Measurements from ENCODE around the gene IRX4. TPM values are rescaled to one million over a fixed set of nuclear protein-coding genes. Genes with fewer than 3 reads are reported as not detected.

IRX4 gene
- total RNA-seq, 1 donor = not detected

DNA sequence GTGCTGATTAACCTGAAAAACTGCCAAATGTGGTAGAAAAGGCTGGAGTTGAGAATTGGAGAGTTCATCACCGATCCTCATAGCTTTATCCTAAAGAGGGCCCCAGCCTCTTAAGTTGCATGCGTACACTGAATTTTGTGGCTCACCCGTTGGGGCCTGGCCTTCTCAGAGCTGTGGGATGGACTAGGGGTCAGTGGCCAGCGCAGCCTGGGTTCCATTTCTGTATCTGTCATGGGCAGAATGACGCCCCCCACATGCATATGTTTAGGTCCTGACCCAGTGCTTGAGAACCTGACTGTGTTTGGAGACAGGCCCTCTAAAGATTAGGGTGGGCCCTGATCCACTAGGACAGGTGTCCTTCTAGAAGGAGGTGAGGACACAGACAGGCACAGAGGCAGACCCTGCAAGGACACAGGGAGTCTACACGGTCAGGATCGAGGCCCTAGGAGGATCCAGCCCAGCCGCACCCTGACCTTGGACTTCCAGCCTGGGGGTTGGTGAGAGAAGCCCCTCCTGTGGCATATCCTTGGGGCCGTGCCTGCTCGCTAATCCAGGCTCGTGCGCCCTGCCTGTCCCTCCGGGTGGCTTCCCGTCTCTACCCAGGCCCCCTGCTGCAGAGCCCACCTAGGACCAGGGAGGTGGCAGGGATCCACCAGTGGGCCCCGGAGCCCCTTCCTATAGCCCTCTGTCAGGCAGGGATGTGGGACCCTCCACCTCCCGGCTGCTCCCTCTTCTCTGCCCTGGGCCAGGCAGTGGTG lies 49.3 kb downstream of the IRX4 start:
- no peak for DNase-seq (ENCODE audit: low read depth)
- TF ChIP-seq, protein P1, sequence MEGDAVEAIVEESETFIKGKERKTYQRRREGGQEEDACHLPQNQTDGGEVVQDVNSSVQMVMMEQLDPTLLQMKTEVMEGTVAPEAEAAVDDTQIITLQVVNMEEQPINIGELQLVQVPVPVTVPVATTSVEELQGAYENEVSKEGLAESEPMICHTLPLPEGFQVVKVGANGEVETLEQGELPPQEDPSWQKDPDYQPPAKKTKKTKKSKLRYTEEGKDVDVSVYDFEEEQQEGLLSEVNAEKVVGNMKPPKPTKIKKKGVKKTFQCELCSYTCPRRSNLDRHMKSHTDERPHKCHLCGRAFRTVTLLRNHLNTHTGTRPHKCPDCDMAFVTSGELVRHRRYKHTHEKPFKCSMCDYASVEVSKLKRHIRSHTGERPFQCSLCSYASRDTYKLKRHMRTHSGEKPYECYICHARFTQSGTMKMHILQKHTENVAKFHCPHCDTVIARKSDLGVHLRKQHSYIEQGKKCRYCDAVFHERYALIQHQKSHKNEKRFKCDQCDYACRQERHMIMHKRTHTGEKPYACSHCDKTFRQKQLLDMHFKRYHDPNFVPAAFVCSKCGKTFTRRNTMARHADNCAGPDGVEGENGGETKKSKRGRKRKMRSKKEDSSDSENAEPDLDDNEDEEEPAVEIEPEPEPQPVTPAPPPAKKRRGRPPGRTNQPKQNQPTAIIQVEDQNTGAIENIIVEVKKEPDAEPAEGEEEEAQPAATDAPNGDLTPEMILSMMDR (IDR thresholded peaks at IDR 0.05; ENCODE audit: insufficient read depth, low read length) = no peak
- no peak overlapping the region for H3K4me3 ChIP-seq (ENCODE audit: low read depth, low read length)

GRCh38 chr5:1832511-1833250 lies 50.0 kb downstream of the IRX4 start:
- TF ChIP-seq, protein P1 (IDR thresholded peaks at IDR 0.05; ENCODE audit: insufficient read depth, low read length) = no peak
- no peak for DNase-seq (ENCODE audit: low read depth)
- no peak overlapping the region for H3K4me3 ChIP-seq (ENCODE audit: low read depth, low read length)

DNA sequence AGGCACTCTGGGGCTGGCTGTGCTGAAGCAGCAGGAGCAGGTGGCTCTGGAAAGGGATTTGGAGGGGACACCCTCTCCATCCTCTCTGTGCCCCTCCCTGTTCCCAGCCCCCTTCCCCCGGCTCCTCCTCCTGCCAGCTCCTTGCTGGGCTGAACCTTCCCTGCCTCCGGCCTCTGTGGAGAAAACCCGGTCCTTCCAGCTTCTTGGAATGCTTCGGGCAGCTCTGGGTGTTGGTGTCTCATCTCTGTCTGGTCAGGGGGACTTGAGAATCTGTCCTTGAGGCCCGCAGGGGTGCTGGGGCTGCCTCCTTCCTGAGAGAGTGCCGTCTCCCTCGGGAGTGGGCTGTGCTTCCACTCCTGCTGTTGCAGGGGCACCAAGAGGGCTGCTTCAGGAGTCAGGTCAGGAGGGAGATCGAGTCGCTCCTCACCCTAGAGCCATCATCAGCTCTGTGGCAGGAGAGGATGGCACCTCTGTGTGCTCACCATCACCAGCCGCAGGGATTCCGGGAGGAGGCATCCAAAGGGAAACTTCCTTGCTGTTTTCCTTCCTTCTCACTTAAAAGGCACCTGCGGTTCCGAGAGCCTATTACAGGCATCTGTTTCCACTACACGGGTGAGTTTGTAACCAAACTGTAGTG lies 50.9 kb downstream of the IRX4 start:
- TF ChIP-seq, protein P1 (IDR thresholded peaks at IDR 0.05; ENCODE audit: insufficient read depth, low read length) = no peak
- DNase-seq (ENCODE audit: low read depth) = no peak
- no peak overlapping the region for H3K4me3 ChIP-seq (ENCODE audit: low read depth, low read length)

GRCh38 chr5:1831257-1831656 lies 51.5 kb downstream of the IRX4 start:
- DNase-seq (ENCODE audit: low read depth) = no peak
- no peak overlapping the region for H3K4me3 ChIP-seq (ENCODE audit: low read depth, low read length)
- TF ChIP-seq, protein P1 (IDR thresholded peaks at IDR 0.05; ENCODE audit: insufficient read depth, low read length) = no peak

- TF ChIP-seq, protein P1 (IDR thresholded peaks at IDR 0.05; ENCODE audit: insufficient read depth, low read length) = no peak
- no peak overlapping the region for H3K4me3 ChIP-seq (ENCODE audit: low read depth, low read length)
- DNase-seq (ENCODE audit: low read depth) = no peak
Observed at GRCh38 chr5:1830571-1831228, 52.0 kb downstream of the IRX4 start.

DNA sequence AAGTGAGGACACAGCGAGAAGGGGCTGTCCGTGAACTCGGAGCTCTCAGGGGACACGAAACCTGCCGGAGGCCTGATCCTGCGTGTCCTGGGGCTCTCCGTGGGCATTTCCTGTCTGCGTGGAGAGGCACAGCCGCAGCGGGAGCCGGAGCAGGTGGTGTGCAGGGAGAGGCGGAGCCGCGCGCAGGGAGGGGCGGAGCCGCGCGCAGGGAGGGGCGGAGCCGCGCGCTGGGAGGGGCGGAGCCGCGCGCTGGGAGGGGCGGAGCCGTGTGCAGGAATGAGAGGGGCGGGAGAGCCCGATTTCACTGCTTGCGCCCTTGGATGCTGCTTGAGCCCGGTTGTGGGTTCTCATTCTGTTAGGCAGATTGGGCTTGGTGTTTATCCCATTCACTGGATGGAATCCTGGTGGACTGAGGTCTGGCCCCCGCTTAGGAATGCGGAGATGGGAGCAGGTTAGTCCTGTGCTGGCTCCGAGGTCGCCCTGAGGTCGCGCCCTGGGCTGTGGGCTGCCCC lies 54.8 kb downstream of the IRX4 start:
- DNase-seq (ENCODE audit: low read depth) = no peak
- no peak overlapping the region for H3K4me3 ChIP-seq (ENCODE audit: low read depth, low read length)
- TF ChIP-seq, protein P1 (IDR thresholded peaks at IDR 0.05; ENCODE audit: insufficient read depth, low read length) = no peak
